GM12801 (cell line): ENCODE results near the gene PCDH9.

Source experiments
- CTCF ChIP-seq: IDR thresholded peaks from one replicate; pipeline ENCODE4 v1.5.1; 2011; ENCODE audit warnings: control low read depth; ENCODE audit not compliant: insufficient read length; ENCODE audit errors: extremely low read depth

The PCDH9 gene

GRCh38 chr13:66301006-66301405, 929.1 kb downstream of the PCDH9 start:
- TF ChIP-seq CTCF = no peak

- no peak for TF ChIP-seq CTCF
These were observed 933.3 kb downstream of the PCDH9 start for GRCh38 chr13:66296875-66297274.

- no peak for TF ChIP-seq CTCF
These were observed 933.8 kb downstream of the PCDH9 start for GRCh38 chr13:66296328-66296727.

GRCh38 chr13:66275416-66275815, 954.7 kb downstream of the PCDH9 start:
- no peak for TF ChIP-seq CTCF

- no peak for TF ChIP-seq CTCF
These were observed 957.1 kb downstream of the PCDH9 start for GRCh38 chr13:66273011-66273410.

- no peak for TF ChIP-seq CTCF
These were observed 963.4 kb downstream of the PCDH9 start for GRCh38 chr13:66266761-66267160.

GRCh38 chr13:66266348-66266747, 963.8 kb downstream of the PCDH9 start:
- TF ChIP-seq CTCF = no peak

- TF ChIP-seq CTCF = no peak
These were observed 964.8 kb downstream of the PCDH9 start for GRCh38 chr13:66265371-66265770.
